A673 (cell line): ENCODE measurements around the gene RUNX2. TPM values are rescaled to one million over a fixed set of nuclear protein-coding genes. Genes with fewer than 3 reads are reported as not detected.
"Not testable (repeated sequence)": the region's sequence is repeated elsewhere in the genome, so short reads cannot be mapped to it uniquely, and the experiment has no call there.

Experiments used
- BruUV-seq: library from RNA; stranded (reverse); fragments of 400-500 nt; replicated peaks from 2 replicates; lab custom pipeline; 2021; lab: Mats Ljungman, UMichigan
- CTCF ChIA-PET: fragments of 300-600 bp; sonication (Branson Sonifier 250); formaldehyde crosslinking; loops from one replicate; lab custom pipeline; 2022; ENCODE audit warnings: antibody characterized with exemption; lab: Charles Lee
- POLR2A ChIA-PET: fragments of 300-600 bp; sonication (Branson Sonifier 250); formaldehyde crosslinking; loops from one replicate; lab custom pipeline; 2022; ENCODE audit warnings: antibody characterized with exemption; ENCODE audit not compliant: low non-redundant PET; lab: Charles Lee
- DNase-seq: peaks from one replicate; pipeline ENCODE4 v3.0.0-alpha.2; 2015; ENCODE audit warnings: low spot score
- H3K27ac ChIP-seq: fragments of 200-600 bp; sonication (generic); 2 replicates; pipeline ENCODE4 v1.5.1; 2016; ENCODE audit warnings: mixed run types, low read depth, mild to moderate bottlenecking, mixed read lengths, antibody characterized with exemption, low read length; ENCODE audit not compliant: poor library complexity, severe bottlenecking
- H3K27me3 ChIP-seq: fragments of 200-600 bp; sonication (generic); replicated peaks from 2 replicates; pipeline ENCODE4 v1.6.1; 2017; ENCODE audit warnings: mixed run types, low read depth, mild to moderate bottlenecking, mixed read lengths, antibody characterized with exemption, low read length; ENCODE audit not compliant: insufficient read depth, poor library complexity
- H3K36me3 ChIP-seq: fragments of 200-600 bp; sonication (generic); 2 replicates; pipeline ENCODE4 v1.6.1; 2016; ENCODE audit warnings: mixed run types, mild to moderate bottlenecking, mixed read lengths, antibody characterized with exemption, low read length; ENCODE audit not compliant: insufficient read depth, poor library complexity, severe bottlenecking
- H3K4me1 ChIP-seq: fragments of 200-600 bp; sonication (generic); 2 replicates; pipeline ENCODE4 v1.6.1; 2017; ENCODE audit warnings: mixed run types, mild to moderate bottlenecking, mixed read lengths, antibody characterized with exemption, low read length; ENCODE audit not compliant: insufficient read depth, poor library complexity, severe bottlenecking
- H3K4me3 ChIP-seq: fragments of 200-600 bp; sonication (generic); 2 replicates; pipeline ENCODE4 v1.5.1; 2016; ENCODE audit warnings: low read depth, mixed run types, mild to moderate bottlenecking, mixed read lengths, low read length; ENCODE audit not compliant: poor library complexity, severe bottlenecking
- H3K9me3 ChIP-seq: fragments of 200-600 bp; sonication (generic); 2 replicates; pipeline ENCODE4 v1.6.1; 2016; ENCODE audit warnings: mixed run types, low read depth, mild to moderate bottlenecking, mixed read lengths, antibody characterized with exemption, low read length; ENCODE audit not compliant: poor library complexity, severe bottlenecking
- CTCF ChIP-seq: fragments of 300-800, 200-600 bp; sonication (generic); conservative IDR thresholded peaks from 2 replicates; pipeline ENCODE4 v1.5.1; 2017; ENCODE audit warnings: low read depth, mild to moderate bottlenecking, antibody characterized with exemption, low read length, moderate library complexity, mixed read lengths
- EZH2 ChIP-seq: fragments of 200-600 bp; sonication (generic); IDR thresholded peaks from 2 replicates; pipeline ENCODE4 v1.6.1; 2017; ENCODE audit warnings: borderline replicate concordance, low read depth, mild to moderate bottlenecking, mixed read lengths, antibody characterized with exemption, low read length; ENCODE audit not compliant: poor library complexity, severe bottlenecking
- intact Hi-C: fragments of 100-400 bp; cut with micrococcal nuclease; formaldehyde crosslinking; loops from one replicate; pipeline ENCODE4 v1.10.0; 2022; ENCODE audit not compliant: unreplicated experiment
- total RNA-seq: library from RNA; stranded (reverse); gene quantifications from 2 replicates; pipeline ENCODE4 v1.2.3, GENCODE V29; 2021

Gene RUNX2
- total RNA-seq, 1 experiment from 2014 or later, result 4.9 TPM

DNA sequence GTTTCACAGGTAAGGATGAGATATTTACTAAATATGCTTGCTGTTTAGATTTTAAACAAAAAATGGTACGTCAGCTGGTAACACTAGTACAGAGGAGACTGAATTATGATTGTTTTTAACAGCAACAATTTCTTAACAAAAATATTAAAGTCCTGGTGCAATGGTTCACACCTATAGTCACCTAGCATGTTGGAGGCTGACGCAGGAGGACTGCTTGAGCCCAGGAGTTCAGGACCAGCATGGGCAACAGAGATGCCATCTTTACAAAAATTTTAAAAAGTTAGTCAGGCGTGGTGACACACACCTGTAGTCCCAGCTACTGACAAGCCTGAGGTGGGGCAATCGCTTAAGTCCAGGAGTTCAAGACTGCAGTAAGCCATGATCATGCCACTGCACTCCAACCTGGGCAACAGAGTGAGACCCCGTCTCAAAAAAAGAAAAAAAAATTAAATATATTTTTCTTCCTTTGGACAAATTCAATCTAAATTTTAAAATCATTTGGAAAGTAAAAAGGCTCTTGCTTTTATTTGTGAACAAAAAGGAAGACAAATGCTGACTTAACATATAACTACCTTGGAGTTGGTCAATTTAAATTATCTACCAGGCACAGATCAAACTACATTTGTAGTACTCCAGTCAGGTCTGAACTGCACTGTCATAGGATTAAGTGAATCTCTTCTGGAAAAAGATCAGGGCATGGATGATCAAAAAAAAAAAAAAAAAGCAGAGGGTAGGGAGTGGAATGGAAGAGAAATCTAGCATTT, 38.2 kb upstream of the RUNX2 start:
- TF ChIP-seq EZH2, result no peak
- no peak for TF ChIP-seq CTCF
- intact Hi-C loops, result no loop called here

DNA sequence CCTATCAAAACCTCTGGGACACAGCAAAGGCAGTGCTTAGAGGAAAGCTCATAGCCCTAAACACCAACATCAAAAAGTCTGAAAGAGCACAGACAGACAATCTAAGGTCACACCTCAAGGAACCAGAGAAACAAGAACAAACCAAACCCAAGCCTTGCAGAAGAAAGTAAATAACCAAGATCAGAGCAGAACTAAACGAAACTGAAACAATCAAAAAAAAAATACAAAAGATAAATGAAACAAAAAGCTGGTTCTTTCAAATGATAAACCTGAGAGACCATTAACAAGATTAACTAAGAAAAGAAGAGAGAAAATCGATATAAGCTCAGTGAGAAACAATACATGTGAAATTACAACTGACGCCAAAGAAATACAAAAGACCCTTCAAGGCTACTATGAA, 34.8 kb upstream of the RUNX2 start:
- Histone ChIP-seq H3K4me1 (no peaks in the 10 kb centered on the region), H3K27ac (no peak overlapping the region), H3K36me3 (no peaks in the 10 kb centered on the region), H3K9me3 (no peaks in the 10 kb centered on the region), H3K4me3 (no peak overlapping the region), H3K27me3 (no peaks in the 10 kb centered on the region)
- intact Hi-C loops, result no loop called here
- DNase-seq, result no peak
- TF ChIP-seq CTCF (no peak), EZH2 (no peak)
- no TSS peak for BruUV-seq
- ChIA-PET POLR2A (no interaction called here), CTCF (no interaction called here)

More for the DNA sequence above, 38.2 kb upstream of the RUNX2 start:
- CTCF ChIA-PET, result no interaction called here
- no peak for DNase-seq
- POLR2A ChIA-PET, result no interaction called here
- no peak overlapping the region for H3K27ac ChIP-seq
- no peaks in the 10 kb centered on the region for H3K9me3 ChIP-seq
- H3K4me3 ChIP-seq, result no peak overlapping the region
- no peaks in the 10 kb centered on the region for H3K4me1 ChIP-seq
- no peaks in the 10 kb centered on the region for H3K36me3 ChIP-seq
- no peaks in the 10 kb centered on the region for H3K27me3 ChIP-seq
- BruUV-seq, result no TSS peak

GRCh38 chr6:45294065-45294701, 33.9 kb upstream of the RUNX2 start:
- CTCF ChIA-PET, BruUV-seq, H3K27ac ChIP-seq, POLR2A ChIA-PET, intact Hi-C loops, H3K36me3 ChIP-seq, H3K9me3 ChIP-seq, DNase-seq, H3K4me1 ChIP-seq, H3K4me3 ChIP-seq, H3K27me3 ChIP-seq: not testable (repeated sequence)
